GM21447 (cell line): ENCODE measurements around the gene RNF145.

Experiments used
- ATAC-seq: cut with Tn5 transposase; IDR thresholded peaks from one replicate; pipeline ENCODE4 v1.9.1; 2021; ENCODE audit not compliant: unreplicated experiment

RNF145 gene

GRCh38 chr5:159195775-159196174 lies 13.6 kb downstream of the RNF145 start:
- ATAC-seq, result no peak

GRCh38 chr5:159190170-159190569 lies 19.2 kb downstream of the RNF145 start:
- no peak for ATAC-seq

- ATAC-seq, result no peak
Observed at GRCh38 chr5:159189310-159189709, 20.0 kb downstream of the RNF145 start.

- no peak for ATAC-seq
Observed at GRCh38 chr5:159187719-159188118, 21.6 kb downstream of the RNF145 start.

- no peak for ATAC-seq
Observed at GRCh38 chr5:159186319-159186718, 23.0 kb downstream of the RNF145 start.

- no peak for ATAC-seq
Observed at GRCh38 chr5:159185773-159186172, 23.6 kb downstream of the RNF145 start.

GRCh38 chr5:159184858-159185381 lies 24.4 kb downstream of the RNF145 start:
- no peak for ATAC-seq

GRCh38 chr5:159184236-159184635 lies 25.1 kb downstream of the RNF145 start:
- ATAC-seq, result no peak

GRCh38 chr5:159183247-159183646 lies 26.1 kb downstream of the RNF145 start:
- ATAC-seq, result no peak

GRCh38 chr5:159182691-159183090 lies 26.7 kb downstream of the RNF145 start:
- ATAC-seq, result no peak

GRCh38 chr5:159181651-159182050 lies 27.7 kb downstream of the RNF145 start:
- ATAC-seq, result no peak

GRCh38 chr5:159181152-159181551 lies 28.2 kb downstream of the RNF145 start:
- peak; percentile 62 for ATAC-seq

- ATAC-seq, result no peak
Observed at GRCh38 chr5:159179529-159180305, 29.6 kb downstream of the RNF145 start.

GRCh38 chr5:159178978-159179377 lies 30.4 kb downstream of the RNF145 start:
- peak; percentile 52 for ATAC-seq

GRCh38 chr5:159175547-159175946 lies 33.8 kb downstream of the RNF145 start:
- ATAC-seq, result no peak

- no peak for ATAC-seq
Observed at GRCh38 chr5:159174511-159175168, 34.7 kb downstream of the RNF145 start.

- no peak for ATAC-seq
Observed at GRCh38 chr5:159171274-159171673, 38.1 kb downstream of the RNF145 start.

- no peak for ATAC-seq
Observed at GRCh38 chr5:159170021-159170420, 39.3 kb downstream of the RNF145 start.

GRCh38 chr5:159166416-159166815 lies 42.9 kb downstream of the RNF145 start:
- ATAC-seq, result no peak

GRCh38 chr5:159163701-159164046 lies 45.7 kb downstream of the RNF145 start:
- ATAC-seq, result no peak

- ATAC-seq, result no peak
Observed at GRCh38 chr5:159163027-159163700, 46.2 kb downstream of the RNF145 start.
